IPS-15b (cell line): ENCODE results near the gene TMEM53.

Experiments used
- H3K27me3 ChIP-seq: one replicate; pipeline ENCODE4 v1.6.1; 2013; ENCODE audit warnings: low read length; ENCODE audit not compliant: control insufficient read depth, insufficient read depth
- H3K36me3 ChIP-seq: one replicate; pipeline ENCODE4 v1.6.1; 2013; ENCODE audit warnings: low read length; ENCODE audit not compliant: control insufficient read depth, insufficient read depth
- H3K4me1 ChIP-seq: one replicate; pipeline ENCODE4 v1.6.1; 2013; ENCODE audit warnings: mild to moderate bottlenecking, low read length; ENCODE audit not compliant: control insufficient read depth, insufficient read depth
- H3K4me3 ChIP-seq: one replicate; pipeline ENCODE4 v1.5.1; 2013; ENCODE audit warnings: low read depth, low read length
- H3K9ac ChIP-seq: one replicate; pipeline ENCODE4 v1.6.1; 2013; ENCODE audit warnings: low read depth, mild to moderate bottlenecking, low read length
- H3K9me3 ChIP-seq: one replicate; pipeline ENCODE4 v1.6.1; 2013; ENCODE audit warnings: mild to moderate bottlenecking, low read length; ENCODE audit not compliant: control insufficient read depth, insufficient read depth

TMEM53 gene

DNA sequence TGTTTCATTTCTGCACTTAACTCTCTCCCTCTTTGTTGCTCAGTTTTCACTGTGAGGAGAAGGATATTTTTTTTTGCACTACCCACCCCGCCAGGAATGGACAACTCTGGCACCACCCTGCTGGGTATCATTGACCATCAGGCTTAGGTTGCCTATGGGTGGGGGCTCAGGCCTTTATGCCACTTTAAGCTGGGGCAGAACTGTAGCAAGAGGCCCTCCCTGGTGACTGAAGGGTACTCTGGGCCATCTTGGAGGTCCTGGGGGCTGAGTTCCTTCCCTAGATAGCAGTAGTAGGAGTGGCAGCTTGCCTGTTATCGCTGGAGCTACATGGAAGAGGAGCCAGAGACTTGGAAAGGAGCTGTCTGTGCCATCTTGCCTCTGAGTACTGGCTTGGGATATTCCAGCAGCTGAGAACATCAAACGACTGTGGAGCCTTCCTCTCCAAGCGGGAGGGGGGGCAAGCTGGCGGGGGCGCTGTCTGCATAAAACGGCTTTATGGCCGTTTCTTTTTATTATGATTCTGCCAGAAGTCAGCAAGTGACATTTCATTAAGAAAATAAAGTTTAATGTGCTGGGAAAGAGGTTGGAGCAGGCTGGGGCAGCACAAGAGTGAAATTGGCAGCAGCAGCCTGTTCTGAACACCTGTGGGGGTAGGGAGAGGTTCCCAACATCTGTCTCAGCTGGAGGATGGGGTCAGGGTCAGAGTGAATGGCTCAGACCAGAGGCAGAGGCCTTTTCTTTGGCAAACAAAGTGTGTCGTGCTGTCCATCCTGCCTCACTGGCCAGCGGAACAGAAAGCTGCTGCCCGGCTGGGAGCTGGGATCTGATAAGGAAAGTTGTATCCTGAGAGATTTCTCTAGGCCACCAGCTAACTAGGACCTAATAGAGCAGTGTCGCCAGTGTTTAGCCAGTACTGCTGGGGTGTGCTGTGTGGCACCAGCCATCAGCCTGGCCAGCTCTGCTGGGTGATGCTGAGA lies 32.9 kb downstream of the TMEM53 start:
- H3K4me1 ChIP-seq, result no peaks in the 10 kb centered on the region
- no peaks in the 10 kb centered on the region for H3K9me3 ChIP-seq
- no peak overlapping the region for H3K9ac ChIP-seq
- peaks cover 64% of the 10 kb centered on the region for H3K36me3 ChIP-seq
- no peaks in the 10 kb centered on the region for H3K27me3 ChIP-seq
- H3K4me3 ChIP-seq, result no peak overlapping the region

DNA sequence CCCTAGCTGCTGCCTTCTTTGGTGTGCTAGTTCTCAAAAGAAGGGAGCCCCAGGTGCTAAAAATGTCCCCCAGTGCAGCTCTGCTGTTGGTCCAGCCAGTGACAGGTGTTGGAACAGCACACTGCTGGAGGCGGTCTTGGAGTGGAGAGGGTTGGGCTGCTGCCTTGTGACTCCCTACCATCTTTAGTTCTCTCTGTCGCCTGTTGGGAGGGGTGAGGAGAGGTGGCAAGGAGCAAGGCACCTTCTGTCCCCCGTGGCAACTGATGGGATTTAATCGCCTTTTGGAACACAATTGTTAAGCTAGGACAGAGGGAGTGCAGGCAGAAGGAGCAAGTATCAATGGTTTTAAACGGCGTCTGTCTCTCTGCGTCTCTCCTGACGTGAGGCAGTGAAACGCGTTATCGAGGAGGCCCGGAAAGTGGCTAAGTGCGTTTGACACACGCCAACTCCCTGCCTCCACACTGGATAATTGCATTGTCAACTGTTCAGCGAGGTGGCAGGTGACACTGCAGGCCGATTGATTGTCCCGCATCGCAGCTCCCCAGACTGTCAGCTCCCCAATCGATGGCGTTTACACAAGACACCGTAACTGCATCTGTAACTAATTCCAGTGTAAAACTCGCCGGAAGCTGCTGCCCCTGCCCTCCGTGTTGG lies 34.0 kb downstream of the TMEM53 start:
- no peaks in the 10 kb centered on the region for H3K4me1 ChIP-seq
- H3K9me3 ChIP-seq, result no peaks in the 10 kb centered on the region
- H3K9ac ChIP-seq, result no peak overlapping the region
- no peak overlapping the region for H3K4me3 ChIP-seq
- peaks cover 72% of the 10 kb centered on the region for H3K36me3 ChIP-seq
- H3K27me3 ChIP-seq, result no peaks in the 10 kb centered on the region

DNA sequence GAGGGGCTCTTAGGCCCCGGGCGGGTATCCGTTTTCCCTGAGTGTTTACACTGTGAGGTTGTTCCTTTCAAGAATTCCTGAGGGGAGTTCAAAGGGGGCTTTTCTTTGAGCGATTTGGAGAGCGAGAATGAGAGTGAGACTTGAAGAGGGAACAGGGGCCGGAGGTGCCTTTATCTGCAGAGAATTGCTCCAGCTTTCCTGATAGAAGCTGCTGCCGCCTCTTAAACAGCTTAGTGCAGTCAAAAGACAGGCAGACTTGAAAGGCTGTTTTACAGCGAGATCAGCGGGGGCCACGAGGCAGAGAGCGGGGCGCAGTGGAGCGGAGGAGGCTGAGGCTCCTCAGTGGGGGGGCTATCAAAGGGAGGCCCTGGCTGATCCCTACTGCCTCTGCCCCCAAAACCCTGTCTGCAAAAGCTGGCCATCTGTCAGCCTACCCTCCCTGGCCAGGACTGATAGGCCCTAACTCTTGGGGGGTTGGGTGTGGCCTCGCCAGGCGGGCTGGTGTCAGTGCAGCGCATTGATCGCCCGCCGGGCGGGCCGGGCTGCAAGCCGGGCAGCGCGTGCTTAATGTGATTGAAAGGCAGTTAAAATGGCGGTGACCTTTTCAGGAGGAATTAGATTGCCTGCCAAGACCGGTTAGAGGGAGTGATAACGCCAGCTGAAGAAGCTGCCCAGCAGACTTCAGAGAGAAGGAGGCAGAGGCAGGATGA lies 36.4 kb downstream of the TMEM53 start:
- Histone ChIP-seq H3K9me3 (no peaks in the 10 kb centered on the region), H3K9ac (no peak overlapping the region), H3K36me3 (peaks cover 64% of the 10 kb centered on the region), H3K27me3 (no peaks in the 10 kb centered on the region), H3K4me1 (no peaks in the 10 kb centered on the region), H3K4me3 (no peak overlapping the region)

DNA sequence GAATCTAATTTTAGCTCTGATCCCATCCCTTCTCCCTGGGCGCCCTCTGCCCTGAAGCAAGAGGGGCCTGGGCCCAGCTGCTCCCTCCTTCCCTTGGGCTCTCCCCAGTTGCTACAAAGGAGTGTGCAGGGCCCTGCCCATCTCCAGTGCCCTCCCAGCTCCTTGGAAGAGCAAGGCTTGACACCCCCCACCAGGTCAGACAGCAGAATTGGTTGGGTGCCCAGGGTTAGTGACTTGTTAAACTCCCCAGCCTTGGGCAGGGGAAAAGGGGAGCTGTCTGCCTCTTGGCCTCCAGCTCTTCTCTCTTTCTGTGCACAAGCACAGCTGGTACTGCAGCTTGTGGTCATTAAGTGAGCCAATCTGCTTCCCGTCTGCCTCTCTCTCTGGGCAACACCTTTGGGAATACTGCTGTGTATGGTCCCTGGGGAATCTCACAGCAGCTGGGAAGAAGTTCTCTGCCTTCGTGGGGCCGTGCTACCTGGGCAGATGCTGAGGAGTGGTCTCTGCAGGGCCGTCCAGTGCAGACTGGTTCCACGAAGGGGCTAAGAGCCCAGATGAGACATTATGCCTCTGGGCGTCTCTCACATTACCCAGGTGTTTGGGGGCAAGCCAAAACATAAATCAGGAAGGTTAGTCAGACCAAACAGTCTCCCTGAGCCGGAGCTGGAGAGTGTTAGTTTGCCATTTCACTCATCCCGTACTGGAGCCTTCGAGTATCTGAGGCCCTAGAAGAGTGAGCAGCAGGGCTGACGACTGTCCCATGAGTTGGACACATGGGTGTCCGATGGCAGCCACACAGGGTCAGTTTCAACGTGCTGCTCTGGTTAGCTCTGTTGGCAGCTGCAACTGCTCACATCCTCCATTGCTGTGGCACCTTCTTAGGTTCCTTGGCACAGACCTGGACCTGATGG lies 37.3 kb downstream of the TMEM53 start:
- H3K36me3 ChIP-seq, result peaks cover 60% of the 10 kb centered on the region
- no peaks in the 10 kb centered on the region for H3K4me1 ChIP-seq
- no peaks in the 10 kb centered on the region for H3K9me3 ChIP-seq
- H3K4me3 ChIP-seq, result no peak overlapping the region
- H3K9ac ChIP-seq, result no peak overlapping the region
- H3K27me3 ChIP-seq, result no peaks in the 10 kb centered on the region

DNA sequence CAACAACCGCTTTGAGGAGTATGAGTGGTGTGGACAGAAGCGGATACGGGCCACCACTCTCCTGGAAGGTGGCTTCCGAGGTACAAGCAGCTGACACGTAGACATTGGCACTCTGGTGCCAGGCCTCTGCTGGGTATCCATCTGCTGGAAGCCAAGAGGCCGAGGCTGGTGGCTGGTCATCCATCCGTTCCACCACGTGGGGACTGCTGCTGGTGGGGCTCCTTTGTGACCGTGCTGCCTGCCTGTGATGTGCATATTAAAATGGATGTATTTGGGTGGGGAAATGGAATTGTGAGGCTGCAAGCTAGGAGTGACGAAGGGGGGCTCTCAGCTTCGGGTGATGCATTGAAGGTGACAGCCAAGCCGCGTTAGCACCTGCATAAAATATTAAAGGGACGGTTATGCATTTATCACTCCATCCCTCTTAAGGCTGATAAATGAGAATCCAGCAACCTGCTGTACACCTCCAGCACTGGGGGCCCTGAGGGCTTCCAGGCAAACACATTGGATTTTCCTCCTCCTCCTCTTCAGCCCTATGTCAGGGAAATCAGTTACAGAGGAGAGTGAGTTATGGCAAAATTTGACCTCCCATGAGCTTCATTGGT lies 38.1 kb downstream of the TMEM53 start:
- peaks cover 58% of the 10 kb centered on the region for H3K36me3 ChIP-seq
- H3K9ac ChIP-seq, result no peak overlapping the region
- H3K9me3 ChIP-seq, result no peaks in the 10 kb centered on the region
- H3K4me3 ChIP-seq, result no peak overlapping the region
- H3K4me1 ChIP-seq, result peaks cover 2% of the 10 kb centered on the region
- H3K27me3 ChIP-seq, result no peaks in the 10 kb centered on the region

DNA sequence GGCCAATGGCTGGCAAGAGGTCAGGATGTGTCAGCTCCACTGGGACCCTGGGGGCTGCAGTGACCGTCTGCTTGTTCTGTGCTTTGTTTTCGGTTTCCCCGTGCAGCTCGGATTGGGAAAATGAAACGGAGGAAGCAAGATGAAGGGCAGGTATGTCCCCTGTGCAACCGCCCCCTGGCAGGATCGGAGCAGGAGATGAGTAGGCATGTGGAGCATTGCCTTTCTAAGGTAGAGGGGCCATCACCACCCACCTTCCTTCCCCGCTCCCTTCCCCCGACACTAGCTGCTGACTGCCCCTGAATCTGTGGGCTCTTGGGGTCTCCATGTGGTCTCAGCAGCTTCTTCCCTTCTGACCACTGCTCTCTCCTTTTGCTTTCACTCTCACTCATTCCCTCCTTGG lies 38.8 kb downstream of the TMEM53 start:
- no peaks in the 10 kb centered on the region for H3K27me3 ChIP-seq
- H3K36me3 ChIP-seq, result peaks cover 52% of the 10 kb centered on the region
- H3K9ac ChIP-seq, result no peak overlapping the region
- no peak overlapping the region for H3K4me3 ChIP-seq
- no peaks in the 10 kb centered on the region for H3K9me3 ChIP-seq
- peaks cover 3% of the 10 kb centered on the region for H3K4me1 ChIP-seq

DNA sequence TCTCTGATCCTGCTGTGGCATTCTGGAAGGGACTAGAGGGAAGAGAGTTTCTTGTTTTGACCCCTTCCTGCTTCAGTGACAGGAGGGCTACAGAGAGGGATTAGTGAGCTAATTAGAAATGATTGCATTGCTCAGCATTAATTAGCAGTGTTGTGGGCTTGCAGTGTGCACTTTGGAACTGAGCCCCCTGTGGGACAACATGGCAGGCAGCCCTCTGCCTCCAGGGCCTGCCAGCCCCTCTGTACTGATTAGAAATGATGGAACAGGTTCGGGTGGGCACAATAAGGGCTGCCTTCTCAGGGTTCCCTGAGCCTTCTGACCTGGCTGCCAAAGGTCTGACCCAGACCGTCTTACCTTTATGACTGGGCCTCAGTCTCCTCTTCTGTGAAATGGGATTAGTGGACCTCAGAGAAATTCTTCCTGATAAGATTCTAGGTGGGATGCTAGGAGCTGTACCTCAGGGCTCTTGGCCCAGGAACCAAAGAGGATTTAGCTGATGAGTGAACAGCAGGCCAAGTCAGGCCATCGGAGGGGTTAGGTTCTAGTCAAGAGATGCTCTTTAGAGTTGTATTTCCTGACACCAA lies 39.6 kb downstream of the TMEM53 start:
- peak overlapping the region; percentile 1 for H3K9ac ChIP-seq
- peaks cover 46% of the 10 kb centered on the region for H3K36me3 ChIP-seq

DNA sequence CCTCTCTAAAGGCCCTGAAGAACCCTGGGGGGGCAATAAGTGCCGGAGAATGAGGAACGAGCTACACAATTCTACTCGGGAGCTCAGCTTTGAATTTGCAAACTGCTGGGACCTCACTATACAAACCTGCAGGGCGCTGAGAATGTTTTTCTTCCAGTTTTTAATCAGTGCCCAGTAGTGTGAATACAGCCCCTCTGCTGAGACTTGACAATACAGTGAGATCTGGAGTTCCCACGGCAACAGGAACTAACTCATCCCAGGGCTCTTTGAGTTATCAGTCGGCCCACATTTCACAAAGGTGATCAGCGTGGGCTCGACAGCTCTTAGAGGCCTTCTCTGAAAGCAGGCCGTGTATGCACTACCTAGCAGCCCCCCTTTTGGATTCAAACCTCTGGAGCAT lies 41.7 kb downstream of the TMEM53 start:
- peaks cover 32% of the 10 kb centered on the region for H3K36me3 ChIP-seq

More for the DNA sequence above, 39.6 kb downstream of the TMEM53 start:
- Histone ChIP-seq H3K27me3 (no peaks in the 10 kb centered on the region), H3K9me3 (no peaks in the 10 kb centered on the region), H3K4me3 (no peak overlapping the region), H3K4me1 (peaks cover 3% of the 10 kb centered on the region)

DNA sequence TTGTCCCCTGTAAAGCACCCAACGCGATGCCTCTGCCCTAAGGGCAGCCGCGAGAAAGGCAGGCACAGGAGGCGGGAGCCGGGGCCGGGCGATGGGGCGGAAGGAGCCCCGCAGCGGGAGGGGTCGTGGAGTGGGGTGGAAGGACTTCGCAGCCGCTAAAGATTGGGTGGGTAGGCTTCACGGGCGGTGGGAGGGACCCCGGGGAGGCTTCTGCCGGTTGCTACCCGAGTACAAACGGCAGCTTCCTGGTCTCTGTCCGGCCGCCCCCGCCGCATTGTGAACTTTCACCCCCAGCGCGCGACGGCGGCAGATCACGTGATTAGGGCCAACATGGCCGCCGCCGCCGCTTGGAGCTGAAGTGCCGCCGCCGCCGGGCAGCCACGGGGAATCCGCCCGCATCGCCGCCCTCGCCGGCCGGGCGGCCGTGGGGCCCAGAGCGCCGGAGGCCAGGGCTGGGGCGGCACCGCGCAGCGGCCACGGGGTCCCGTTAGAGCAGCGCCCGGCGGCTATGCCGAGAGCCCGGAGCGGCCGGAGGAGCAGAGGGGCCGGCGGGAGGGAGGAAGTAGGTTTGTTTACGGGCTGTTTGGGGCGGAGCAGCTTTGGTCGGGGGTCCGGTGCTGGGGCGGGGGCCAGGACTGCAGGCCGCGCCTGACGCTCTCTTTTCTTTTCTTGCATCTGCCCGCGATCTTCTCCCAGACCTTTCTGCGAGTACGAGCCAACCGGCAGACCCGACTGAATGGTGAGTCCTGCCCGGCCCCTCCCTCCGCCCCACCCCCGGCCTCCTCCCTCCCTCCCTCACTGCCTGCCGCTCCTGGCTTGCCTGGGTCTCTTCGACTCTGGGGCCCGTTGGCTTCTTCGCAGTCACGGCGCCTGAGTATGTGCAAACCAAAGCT lies 42.4 kb downstream of the TMEM53 start:
- Histone ChIP-seq H3K4me3 (peak overlapping the region; percentile 70), H3K36me3 (peaks cover 25% of the 10 kb centered on the region), H3K4me1 (peaks cover 3% of the 10 kb centered on the region), H3K9ac (peak overlapping the region; percentile 96), H3K27me3 (no peaks in the 10 kb centered on the region), H3K9me3 (no peaks in the 10 kb centered on the region)

More for the DNA sequence above, 41.7 kb downstream of the TMEM53 start:
- H3K9ac ChIP-seq, result peak overlapping the region; percentile 80
- H3K4me1 ChIP-seq, result peaks cover 3% of the 10 kb centered on the region
- H3K4me3 ChIP-seq, result peak overlapping the region; percentile 70
- H3K9me3 ChIP-seq, result no peaks in the 10 kb centered on the region
- H3K27me3 ChIP-seq, result no peaks in the 10 kb centered on the region

DNA sequence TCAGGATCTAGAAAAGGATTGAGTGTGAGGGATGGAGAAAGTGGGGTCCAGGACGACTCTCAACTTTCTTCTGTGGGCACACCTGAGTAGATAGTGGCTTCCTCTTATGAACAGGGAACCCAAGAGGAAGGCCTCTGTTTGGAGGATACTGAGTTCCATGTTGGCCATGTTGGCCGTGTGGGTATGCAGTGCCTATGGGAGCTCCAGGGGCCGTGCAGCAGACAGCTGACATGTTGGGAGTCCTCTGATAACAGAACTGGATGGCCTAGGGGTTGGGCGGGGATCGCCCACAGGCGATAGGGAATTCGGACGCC lies 43.0 kb downstream of the TMEM53 start:
- Histone ChIP-seq H3K27me3 (no peaks in the 10 kb centered on the region), H3K36me3 (peaks cover 19% of the 10 kb centered on the region), H3K9me3 (no peaks in the 10 kb centered on the region), H3K9ac (peak overlapping the region; percentile 96), H3K4me3 (peak overlapping the region; percentile 70), H3K4me1 (peaks cover 3% of the 10 kb centered on the region)
